ENCODE results near the gene BMAL2.

BMAL2 gene, protein sequence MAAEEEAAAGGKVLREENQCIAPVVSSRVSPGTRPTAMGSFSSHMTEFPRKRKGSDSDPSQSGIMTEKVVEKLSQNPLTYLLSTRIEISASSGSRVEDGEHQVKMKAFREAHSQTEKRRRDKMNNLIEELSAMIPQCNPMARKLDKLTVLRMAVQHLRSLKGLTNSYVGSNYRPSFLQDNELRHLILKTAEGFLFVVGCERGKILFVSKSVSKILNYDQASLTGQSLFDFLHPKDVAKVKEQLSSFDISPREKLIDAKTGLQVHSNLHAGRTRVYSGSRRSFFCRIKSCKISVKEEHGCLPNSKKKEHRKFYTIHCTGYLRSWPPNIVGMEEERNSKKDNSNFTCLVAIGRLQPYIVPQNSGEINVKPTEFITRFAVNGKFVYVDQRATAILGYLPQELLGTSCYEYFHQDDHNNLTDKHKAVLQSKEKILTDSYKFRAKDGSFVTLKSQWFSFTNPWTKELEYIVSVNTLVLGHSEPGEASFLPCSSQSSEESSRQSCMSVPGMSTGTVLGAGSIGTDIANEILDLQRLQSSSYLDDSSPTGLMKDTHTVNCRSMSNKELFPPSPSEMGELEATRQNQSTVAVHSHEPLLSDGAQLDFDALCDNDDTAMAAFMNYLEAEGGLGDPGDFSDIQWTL

DNA sequence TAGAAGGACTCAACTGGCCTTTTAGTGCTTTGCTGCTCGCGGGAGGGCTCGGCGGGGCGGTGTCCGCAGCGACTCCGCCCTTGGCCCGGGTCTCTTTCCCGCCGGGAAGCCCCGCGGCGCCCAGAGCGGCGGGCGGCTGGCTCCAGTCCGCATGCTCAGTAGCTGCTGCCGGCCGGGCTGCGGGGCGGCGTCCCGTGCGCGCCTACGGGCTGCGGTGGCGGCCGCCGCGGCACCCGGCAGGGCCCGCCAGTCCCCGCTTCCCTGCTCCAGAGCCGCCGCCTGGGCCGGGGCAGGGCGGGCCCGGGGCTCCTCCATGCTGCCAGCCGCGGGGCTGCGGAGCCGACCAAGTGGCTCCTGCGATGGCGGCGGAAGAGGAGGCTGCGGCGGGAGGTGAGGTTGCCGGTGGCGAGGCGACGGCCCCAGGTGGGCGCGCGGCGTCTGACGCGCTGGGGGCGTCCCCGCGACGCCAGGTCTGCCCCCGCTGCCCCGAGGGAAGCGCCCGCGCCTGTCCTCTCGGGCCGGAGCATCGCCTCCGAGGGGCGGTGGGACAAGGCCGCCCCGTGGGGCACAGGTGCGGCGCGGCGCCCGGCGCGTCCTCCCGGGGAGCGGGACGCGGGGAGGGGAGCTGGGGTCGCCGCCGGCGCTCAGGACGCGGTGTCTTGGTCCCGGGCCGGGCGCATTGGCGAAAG lies at the start of gene BMAL2:
Gene BMAL2, plus strand, starts transcription at position 123 of the 689 bp plus-strand sequence. Its CDS starts 237 bp downstream, at position 360.
- DNase-seq, result no peak

DNA sequence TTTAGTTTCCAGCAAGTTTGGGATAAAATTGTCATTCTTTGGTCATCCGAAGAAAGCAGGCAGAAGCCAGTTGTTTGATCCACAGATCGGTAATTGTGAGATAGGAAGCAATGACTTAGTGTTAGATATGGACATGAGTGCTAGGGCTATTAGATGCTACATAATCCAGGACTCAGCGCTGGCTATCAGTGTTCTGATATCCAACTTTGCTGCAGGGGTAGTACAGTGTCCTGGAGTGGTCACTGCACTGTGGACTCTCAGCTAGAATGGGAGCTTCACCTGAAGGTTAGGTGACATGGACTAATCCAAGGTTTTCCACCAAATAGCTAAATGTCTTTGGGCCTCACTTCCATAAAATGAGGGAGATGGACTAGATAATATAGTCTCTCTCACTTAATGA lies 48.6 kb upstream of the BMAL2 start:
- DNase-seq, result no peak

DNA sequence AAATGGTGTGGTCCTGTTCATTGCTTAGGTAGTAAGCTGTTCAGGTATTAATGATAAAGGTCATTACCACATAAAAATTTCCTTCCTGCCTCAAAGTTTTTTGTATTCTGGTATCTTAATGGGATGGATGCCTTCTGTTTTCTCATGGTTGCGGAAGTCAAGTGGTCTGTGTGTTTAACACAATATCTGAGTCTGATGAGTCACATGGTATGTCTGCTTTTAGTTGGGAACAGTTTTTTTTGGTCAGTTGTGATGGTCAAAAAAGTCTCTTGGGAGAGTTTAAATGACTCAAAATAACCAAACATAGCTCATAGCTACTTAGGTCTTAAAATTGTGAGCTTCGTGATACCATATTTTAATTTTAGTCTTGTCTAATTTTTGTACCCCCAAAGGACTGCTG lies 47.9 kb upstream of the BMAL2 start:
- DNase-seq, result no peak

DNA sequence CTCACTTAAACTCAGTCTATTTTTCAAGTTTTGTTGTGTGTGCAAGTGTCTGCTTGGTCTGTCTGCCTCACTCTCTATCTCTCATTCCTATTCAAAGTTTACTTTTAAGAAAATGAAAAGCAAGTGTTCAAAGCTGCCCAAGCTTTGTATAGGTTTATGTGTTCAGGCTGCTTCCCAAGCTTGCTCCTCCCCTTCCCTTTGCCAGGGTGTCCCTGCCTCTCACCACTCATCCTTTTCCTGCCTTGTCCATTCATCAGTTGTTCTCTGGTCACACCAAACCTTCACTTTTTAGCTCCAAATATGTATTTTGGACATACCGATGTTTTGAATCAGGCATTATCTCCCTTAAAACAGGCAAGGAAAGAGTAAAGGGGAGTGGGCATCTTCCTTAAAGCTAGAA lies 47.2 kb upstream of the BMAL2 start:
- DNase-seq, result no peak

DNA sequence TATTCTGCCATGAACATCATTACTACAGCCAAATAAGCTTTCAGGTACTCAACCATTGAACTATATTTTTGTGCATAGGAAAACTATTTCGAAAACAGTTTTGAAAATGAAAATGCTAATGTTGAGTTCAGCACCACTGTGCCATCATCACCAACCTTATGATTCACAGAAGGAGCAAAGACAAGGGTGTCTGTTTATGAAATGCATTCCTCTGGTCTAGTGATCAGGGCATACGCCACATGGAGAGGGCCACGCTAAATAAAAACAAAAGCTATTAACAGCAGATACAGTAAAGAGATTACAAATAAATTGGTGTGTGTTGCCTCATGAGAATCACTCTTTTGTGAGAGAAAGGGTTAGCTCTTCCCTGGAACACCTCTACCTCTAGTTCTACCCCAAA lies 43.2 kb upstream of the BMAL2 start:
- DNase-seq, result no peak

DNA sequence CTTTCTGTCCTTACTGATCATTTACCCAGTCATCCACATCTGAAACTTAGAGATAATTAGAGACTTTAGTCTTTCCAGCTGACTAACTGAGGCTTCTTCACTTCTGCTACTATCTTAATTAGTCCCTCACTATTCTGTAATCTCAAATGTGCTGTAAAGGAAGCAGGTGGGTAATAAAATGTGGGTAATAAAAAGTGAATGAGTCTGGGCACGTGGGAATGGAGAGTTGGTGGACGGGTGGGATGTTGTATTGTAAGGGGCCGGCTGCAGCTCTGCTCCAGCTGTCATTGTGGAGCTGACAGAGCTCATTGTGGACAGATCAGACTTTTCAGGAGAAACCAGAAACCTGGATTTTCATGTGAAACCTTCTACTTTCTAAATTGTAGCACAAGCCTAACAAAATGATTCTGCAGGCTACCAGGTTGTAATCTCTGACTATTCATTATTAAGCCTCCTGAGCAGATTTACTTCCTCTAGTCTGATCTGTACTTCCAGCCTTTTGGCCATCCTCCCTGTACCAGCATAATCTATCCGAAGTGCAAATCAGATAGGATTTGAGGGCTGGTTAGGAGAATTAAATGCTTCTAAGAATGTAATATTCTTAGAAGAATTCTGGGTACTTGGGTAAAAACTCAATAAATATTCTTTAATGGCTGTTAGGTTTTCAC lies 42.0 kb upstream of the BMAL2 start:
- no peak for DNase-seq

DNA sequence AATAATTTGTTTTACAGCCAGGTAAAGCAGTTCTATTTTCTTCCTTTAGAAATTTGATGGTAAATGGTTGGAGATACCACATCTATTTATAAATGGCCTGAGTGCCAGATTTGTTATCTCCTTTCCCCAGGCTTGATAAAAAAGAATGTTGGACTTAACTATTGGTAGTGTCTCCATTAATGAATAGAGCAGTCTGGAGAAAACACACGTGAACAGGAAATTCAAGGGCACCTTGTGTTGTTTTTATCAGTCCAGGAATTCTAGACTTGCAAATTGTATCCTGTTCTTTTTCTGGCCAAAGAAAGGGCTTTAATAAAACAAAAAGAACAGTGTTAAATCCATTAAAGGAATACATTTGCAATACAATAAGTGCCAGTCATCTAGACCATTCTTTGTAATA lies 40.8 kb upstream of the BMAL2 start:
- DNase-seq, result no peak

DNA sequence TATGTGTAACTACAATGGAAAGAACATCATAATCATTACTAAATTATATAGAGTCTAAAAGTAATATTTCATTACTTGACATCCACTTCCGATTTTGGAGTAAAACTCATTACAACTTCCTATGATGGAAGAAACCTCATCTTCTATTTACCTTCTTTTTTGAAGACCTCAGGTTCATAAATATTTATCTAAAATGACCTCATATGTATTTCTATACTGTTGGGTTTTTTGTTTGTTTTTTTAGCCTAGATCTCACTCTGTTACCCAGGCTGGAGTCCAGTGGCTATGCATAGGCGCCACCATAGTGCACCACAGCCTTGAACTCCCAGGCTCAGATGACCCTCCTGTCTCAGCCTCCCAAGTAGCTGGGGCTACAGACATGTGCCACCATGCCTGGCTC lies 39.9 kb upstream of the BMAL2 start:
- DNase-seq, result no peak

DNA sequence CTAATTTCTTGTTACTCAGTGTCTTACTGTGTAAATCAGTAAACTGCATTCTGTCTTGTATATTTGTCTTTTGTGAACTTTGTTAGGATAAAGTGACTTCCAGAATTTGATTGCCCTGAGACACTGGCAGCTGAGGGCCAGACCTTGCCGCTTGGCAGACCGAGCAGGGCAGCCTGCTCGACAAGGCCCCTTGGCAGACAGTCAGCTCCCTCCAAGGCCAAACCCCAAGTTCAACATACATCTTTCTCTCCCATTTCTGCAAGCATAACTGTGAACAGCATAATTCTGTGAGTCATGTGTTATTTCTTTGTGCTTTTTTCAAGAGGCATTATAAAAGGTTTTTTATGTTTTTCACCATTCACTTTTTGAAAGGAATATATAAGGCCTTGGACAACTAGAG lies 39.2 kb upstream of the BMAL2 start:
- DNase-seq, result no peak

DNA sequence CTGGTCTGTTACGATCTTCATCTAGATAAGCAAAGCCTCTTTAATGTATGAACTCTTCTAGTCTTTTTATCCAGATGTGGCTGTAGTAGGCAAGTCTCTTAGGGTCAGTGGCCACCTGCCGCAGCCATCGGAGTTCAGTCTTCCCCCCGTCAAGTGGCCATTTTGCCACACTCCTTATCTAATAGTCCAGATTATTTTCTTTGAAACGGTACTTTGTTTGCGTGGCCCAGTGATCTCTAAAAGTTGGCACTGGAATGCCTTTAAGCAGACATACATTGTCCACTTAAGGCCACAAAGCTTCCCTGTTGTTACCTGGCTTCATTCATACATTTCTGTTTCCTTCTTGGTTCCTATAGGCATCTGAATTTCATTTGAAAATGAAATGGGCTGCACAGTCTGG lies 36.0 kb upstream of the BMAL2 start:
- no peak for DNase-seq

DNA sequence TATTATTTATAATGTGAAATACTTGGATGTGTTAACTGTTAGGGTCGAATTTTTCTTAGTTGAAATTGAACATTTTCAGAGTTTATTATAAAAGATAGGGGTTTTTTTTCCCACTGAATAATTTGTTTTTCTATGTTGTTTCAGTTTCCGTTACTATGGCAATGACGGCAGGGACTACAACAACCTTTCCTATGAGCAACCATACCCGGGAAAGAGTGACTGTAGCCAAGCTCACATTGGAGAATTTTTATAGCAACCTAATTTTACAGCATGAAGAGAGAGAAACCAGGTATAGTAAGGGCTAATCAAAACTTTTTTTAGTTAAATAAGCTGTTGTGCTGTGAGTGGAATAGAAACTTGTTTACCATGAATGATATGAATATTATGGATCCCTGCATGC lies 35.1 kb upstream of the BMAL2 start:
- no peak for DNase-seq

DNA sequence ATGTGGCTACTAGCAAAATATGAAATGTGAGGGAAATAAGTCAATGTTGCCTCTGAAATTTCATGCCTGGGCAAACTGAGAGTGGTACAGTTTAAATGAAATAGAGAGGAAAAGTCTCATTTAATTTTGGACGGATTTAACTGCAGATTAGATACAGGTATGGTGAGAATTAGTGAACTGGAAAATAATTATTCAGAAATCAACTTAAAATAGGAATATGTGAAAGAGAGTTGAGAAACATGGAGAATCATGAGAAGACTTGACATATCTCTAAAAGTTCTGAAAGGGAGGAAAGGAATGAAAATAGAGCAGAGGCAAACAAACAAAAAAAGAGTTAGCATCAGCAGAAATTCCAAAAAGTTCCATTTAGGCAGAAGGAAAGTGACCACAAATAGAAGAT lies 33.5 kb upstream of the BMAL2 start:
- no peak for DNase-seq

DNA sequence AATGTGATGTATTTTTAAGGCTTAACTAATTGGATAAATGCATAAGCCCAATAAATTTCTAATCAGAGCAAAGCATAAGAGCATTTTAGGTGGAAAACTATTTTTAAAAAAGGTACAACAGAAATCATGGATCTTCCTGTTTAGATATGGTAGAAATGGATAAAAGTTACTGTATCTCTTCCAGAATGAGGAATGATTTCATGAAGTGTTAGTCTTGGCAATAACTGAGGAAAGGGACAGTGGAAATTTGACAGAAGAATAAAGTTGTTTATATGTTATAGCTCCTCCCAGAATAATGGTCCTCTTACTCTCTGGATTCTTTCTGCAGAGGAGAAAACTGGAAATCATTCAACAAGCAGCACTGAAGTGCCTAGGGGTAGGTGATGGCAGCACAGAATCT lies 32.4 kb upstream of the BMAL2 start:
- no peak for DNase-seq

DNA sequence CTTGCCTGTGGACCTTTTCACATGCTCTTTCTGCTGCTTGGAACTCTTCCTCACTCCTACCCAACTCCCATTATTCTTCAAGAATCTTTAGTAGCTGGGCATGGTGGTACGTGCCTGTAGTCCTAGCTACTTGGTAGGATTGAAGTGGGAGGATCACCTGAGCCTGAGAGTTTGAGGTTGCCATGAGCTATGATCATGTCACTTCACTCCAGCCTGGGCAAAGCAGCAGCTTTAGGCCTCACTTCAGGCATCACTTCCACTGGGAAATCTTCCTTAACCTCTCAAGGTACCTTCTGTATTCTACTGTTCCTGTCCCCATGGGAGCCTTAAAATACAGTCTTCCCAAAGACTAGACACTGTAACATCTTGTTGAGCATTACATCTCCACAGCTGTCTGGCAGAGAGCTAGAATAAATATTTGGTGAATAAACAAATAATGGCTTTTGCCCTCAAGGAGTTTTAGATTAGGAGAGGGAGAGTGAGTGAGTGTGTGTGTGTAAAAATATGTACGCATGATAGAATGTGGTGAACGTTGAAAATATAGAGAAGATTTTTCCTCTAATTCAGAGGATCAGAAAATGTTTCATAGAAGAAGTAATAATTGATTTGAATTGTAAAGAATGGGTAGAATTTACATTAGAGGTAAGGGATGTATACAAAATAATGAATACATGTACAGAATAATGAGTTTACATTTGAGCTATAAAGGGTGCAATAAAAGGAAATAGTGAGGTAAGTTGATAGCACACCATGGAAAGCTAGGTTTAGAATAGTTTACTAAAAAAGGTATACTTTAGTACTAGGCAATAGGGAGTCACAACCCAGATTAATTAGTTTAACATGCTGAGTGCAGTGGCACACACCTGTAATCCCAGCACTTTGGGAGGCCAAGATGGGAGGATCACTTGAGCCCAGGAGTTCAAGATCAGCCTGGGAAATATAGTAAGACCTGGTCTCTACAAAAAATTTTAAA lies 29.2 kb upstream of the BMAL2 start:
- DNase-seq, result no peak

DNA sequence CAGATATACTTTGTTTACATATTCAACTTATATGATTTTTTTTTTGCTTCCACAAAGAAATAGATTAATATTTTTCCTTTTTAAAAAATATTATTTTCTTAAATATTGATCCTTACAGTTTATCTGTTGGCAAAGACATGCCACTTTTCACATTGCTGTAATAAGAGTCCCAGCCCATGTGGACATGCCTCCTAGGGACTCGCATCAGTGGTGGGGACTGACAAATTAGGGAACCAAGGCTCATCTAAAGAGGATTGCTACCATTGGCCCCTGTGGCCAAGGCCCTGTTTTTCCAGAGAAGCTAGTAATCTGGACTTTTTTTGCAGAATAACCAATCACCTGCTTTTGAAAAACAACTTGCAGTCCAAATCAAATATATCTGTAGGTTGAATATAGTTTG lies 27.8 kb upstream of the BMAL2 start:
- DNase-seq, result no peak

DNA sequence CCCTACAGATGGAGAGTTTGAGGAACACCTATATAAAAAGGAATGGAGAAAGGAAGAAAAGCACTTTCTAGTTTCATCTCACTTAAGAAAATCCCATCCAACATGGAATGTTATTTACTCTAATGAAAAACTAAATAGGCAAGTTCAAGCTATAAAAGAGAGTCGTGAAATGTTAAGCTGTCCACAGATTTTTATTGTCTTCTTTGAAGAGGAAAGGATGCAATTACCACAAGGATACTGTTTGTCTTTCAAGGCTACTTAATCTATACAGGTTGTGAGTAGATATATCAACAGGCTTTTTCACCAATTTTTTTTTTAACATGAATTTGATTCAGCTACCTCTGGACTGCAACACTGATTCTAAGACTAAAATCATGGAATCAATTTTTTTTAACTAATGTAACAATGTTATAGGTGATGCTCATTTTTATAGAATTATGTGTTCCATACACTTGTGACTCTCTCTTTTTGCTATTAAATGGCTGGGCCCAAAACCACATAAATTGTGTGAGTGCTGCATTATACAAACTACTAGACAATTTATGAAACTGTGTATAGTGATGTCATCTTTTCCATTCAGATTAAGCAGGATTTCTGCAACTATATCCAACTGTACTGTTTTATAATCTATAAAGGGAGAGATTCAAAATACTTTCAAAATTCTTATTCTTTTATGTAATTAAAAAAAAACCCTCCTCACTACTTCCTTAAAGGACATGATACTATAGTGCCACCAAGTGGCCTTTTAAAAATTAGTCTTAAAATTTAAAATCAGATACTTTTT lies 26.8 kb upstream of the BMAL2 start:
- DNase-seq, result no peak

DNA sequence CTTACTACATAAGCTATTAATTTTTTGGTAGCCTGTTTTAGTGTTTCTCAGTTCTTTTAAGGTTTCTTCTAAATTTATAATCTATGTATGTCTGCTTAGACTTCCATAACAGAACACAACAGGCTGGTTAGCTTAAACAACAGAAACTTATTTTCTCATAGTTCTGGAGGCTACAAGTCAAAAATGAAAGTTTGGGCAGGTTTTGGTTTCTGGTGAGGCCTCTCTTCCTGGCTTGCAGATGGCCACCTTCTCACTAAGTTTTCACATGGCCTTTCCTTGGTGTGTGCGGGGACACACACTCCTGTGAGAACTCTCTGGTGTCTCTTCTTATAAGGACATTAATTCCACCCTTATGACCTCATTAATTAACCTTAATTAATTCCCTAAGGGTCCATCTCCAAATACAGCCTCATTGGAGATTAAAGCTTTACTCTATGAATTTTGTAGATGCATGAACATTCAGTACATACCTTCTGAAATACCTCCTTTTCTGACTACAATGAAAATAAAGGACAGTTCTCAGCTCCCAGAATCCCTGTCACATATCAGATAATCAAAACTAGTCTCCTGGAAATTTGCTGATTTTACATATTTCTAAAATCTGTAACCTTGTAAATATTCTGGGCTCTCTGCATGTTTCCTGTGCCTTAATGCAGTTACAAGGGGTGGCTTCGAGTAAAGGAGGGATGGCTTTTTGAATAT lies 23.2 kb upstream of the BMAL2 start:
- DNase-seq, result no peak

DNA sequence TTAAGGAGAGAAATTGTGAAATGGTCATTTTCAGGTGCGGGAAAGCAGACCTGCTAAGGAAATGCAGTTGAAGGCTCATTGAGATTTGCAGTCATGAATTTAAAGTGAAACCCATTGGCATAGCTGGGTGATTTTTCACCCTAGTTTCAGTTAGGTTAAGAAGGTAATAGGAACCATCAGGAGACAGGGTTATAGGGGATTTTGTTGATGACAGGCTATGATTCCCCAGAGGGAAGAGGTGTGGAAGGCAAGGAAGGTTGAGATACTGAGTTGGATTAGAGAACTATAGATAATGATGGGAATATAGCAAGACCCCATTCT lies 22.7 kb upstream of the BMAL2 start:
- no peak for DNase-seq

DNA sequence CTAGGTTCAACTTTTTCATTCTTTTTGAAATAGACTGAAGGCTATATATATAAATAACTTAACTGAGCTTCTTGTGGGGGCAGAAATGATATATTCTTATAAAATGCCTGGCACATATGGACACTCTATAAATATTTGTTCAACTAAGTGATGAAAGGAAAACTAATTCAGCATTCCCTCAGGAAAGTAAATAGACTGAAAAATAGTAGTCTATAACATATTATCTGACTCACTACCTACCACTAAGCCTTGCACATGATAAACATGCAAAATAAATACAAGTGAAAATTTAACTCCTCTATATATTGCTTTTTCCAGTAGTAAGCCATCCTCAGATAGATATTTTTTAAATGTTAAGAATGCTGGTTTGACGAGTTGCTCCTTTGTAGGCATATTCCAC lies 15.7 kb upstream of the BMAL2 start:
- DNase-seq, result no peak

DNA sequence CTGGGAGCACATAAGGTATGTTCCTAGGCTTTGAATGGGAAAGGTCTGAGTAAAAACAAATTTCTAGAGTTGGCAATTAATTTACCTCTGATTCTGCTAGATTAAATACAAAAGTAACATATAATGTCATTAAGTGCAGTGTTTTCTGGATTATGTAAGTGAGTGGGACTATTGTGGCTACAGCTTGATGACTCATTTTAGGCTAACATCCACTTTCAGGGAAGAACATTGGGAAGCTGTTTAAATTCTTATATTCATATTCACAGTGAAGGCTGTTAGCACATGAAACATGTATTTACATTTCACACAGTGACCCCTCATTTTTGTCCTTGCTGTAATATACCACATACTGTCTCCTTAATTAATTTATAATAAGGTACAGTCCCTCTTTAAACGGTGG lies 13.2 kb upstream of the BMAL2 start:
- DNase-seq, result no peak

DNA sequence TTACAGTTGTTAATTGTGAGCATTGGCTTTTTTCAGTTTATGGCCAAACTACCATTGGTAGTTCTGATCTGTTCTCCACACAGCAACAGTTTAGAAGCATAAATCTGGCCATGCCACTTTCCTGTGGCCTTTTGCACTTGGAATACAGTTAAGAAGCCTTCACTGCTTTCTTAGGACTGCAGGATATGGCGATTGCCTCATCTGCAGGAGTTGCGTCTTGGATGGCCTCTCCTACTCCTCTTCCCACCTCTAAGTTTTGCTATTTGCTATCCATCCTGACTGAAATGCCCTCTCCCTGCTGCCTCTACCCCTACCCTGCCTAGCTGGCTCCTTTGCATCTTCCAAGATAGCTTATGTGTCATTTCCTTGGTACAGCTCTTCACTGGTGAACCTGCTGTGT lies 12.8 kb upstream of the BMAL2 start:
- no peak for DNase-seq

Measured in NCI-H524 treated with DMSO at 0.1 percent for 48 hours (cell line).